GM21515 (cell line): Measurements from ENCODE around the gene ZNF200.
"Not testable (repeated sequence)": the region's sequence is repeated elsewhere in the genome, so short reads cannot be mapped to it uniquely, and the experiment has no call there.

Experiments used
- ATAC-seq: cut with Tn5 transposase; IDR thresholded peaks from one replicate; pipeline ENCODE4 v1.9.1; 2021; ENCODE audit not compliant: unreplicated experiment

ZNF200 gene

DNA sequence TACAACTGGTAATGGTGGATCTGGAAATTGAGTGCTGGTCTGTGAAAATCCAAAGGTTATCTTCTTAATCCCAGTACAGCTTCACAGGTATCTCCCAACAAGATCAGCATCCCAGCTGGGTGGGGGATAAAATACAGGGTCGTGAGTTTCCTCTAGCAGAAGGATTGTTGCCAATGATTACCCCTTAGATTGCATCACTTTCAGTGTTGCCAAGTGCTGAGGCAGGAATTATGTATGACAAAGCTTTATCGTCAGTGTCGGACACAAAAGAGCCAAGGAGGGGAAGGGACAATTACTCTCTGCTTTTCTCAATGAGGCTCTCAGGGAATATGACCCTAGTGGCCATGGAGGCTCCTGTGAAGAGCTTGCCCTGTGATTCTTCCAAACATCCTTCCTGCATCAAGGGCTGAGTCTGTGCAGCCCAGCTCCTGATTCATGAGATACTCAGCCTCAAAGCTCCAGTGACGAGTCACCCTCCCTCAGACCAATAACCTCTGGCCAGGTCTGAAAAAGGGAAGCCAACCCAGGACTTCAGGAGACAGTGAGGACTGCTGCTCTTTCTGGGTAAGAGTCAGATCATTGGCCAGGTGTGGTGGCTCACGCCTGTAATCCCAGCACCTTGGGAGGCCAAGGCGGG is 31.9 kb downstream of the ZNF200 start:
- no peak for ATAC-seq

GRCh38 chr16:3198334-3199072 is 36.5 kb downstream of the ZNF200 start:
- ATAC-seq: no peak

- not testable (repeated sequence) for ATAC-seq
Observed at GRCh38 chr16:3197694-3198333, 37.1 kb downstream of the ZNF200 start.

GRCh38 chr16:3195975-3196374 is 39.0 kb downstream of the ZNF200 start:
- ATAC-seq: no peak

DNA sequence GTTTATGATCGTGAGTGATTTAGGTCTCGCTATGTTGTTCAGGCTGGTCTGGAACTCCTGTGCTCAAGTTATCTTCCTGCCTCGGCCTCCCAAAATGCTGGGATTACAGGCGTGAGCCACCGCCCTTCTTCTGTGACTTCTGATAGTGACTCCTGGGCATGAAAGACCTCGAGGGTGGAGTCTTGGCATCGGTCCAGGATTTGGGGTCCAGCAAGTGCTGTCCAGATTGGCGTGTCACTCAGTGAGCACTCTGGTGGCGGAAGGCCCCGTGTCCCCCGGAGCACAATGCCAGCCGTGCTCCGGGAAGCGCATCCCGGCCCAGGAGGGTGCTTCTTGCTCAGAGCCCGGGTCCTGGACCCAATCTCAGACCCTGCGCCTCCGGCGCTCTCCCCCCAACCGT is 40.2 kb downstream of the ZNF200 start:
- ATAC-seq: no peak

DNA sequence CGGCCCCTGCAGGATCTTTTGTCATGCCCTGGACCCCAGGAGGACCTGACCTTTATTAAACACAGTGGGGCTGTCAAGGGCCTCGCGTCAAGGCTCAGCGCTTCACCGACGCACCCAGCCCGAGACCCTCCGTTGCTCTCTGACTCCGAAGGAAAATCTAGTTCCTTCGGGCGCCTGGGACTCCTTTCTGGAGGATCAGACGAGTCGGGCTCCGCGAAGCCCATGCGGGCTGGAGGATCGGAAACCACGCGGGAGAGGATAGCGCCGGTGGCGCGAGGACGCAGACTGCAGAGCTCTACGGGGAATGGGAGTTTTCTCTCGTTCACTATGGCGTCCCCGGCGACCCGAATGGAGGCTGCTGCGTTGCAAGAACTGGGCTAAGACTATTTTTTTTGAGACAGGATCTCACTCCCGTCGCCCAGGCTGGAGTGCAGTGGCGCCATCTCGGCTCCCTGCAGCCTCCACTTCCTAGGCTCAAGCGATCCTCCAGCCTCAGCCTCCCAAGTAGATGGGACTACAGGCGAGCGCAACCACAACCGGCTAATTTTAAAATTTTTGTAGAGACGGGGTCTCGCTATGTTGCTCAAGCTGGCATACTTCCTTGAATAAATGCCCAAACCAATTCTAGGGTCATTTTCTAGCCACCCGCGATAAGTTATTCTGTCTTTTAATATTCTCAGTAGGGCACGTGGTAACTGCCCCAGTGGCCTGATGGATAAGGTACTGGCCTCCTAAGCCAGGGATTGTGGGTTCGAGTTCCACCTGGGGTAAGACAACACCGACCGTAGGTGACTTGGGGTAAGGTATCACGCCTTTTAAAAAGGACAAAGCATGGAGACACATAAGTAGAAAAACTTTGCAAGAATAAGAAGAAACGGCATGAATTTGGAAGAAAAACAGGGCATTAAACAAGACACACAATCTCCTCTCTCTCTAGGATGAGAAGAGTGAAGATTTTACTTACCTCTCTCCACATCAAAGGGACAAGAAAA is 41.4 kb downstream of the ZNF200 start:
- no peak for ATAC-seq

- no peak for ATAC-seq
Observed at GRCh38 chr16:3192476-3193019, 42.4 kb downstream of the ZNF200 start.

- ATAC-seq: no peak
Observed at GRCh38 chr16:3190949-3191353, 44.0 kb downstream of the ZNF200 start.

GRCh38 chr16:3189869-3190268 is 45.1 kb downstream of the ZNF200 start:
- ATAC-seq: no peak

GRCh38 chr16:3188925-3189825 is 45.8 kb downstream of the ZNF200 start:
- no peak for ATAC-seq

- ATAC-seq: no peak
Observed at GRCh38 chr16:3188675-3188924, 46.4 kb downstream of the ZNF200 start.

- ATAC-seq: no peak
Observed at GRCh38 chr16:3187798-3188674, 46.9 kb downstream of the ZNF200 start, which contains the start of gene OR1F1. Gene OR1F1, plus strand, starts transcription at chr16:3188204.

- no peak for ATAC-seq
Observed at GRCh38 chr16:3186946-3187690, 47.8 kb downstream of the ZNF200 start.

DNA sequence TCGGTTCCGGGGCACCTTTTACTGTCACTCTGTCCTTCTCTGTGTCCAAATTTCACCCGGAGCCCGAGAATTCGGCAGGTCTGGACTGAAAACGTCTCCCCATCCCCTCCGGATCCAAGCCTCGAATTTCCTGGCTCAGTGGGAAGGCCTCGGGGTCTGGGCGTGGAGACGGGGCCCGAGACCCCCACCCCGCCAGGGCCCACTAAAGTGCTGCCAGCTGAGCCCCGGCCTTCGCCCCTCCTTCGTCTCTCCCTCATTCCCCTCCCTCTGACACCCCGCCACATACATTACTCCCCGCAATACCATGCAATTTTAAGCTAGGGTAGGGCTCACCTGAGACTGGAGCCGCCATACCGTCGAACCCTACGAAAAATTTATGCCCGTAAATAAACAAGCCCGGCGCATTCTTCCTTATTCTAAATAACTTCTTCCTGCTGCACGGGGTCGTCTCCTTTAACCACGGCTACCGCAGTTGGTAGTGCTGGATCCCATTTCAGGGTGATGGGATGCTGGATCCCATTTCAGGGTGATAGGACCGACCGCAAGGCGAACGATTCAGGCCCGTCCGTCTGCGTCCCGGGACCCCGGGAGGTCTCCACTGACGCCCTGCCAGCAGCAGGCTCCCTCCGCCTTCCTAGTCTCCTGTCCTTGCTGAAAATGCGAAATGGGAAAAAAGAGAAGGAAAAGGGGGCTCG is 51.4 kb downstream of the ZNF200 start:
- no peak for ATAC-seq

DNA sequence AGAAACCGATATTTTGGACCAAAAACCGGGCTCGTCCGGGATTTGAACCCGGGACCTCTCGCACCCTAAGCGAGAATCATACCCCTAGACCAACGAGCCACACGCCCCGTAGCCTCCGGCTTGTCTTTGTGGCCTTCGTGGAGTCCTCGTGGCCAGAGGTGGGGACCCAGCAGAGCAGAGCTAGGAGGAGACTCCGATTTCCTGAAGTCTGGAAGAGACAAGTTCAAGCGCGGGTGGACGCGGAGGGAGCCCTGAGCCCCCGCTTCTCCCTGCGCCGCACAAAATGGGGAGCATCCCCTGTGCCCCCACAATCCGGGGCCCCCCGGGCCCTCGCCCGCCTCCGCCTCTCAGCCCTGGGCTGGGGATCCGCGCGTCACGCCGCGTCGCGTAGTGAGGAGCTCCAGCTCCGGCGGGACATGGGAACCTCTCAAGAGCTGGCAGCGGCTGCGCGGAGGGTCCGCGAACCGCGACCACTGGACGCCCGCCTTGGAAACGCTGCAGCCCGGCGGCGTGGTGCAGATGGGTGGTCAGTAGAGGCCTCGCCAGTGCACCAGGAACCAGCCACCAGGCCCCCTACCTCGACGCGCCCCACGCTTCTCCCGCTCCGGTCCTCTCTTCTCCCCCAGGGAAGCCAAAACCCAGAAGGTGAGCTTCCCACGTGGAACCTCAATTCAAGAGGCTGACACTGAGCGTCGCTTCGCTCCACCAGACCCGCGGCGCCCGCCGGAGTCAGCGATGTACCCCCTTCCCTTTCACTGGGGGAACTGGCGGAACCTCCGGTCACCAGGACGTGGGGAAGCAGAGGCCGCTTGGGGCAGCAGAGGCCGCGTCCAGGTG is 52.1 kb downstream of the ZNF200 start:
- ATAC-seq: no peak

DNA sequence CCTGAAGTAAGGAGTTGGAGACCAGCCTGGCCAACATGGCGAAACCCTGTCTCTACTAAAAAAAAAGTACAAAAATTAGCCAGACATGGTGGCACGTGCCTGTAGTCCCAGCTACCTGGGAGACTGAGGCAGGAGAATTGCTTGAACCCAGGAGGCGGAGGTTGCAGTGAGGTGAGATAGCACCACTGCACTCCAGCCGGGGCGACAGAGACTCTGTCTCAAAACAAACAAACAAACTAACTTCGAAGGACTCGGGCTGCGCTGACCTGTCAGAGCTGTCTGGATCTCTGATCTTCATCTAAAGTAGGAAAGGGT is 52.7 kb downstream of the ZNF200 start:
- ATAC-seq: not testable (repeated sequence)

- no peak for ATAC-seq
Observed at GRCh38 chr16:3180445-3180878, 54.5 kb downstream of the ZNF200 start.
